SU-DHL-6 (cell line): Measurements from ENCODE around the gene ITPR2.

Source experiments
- H2AFZ ChIP-seq: fragments of 200-600 bp; sonication (generic); 2 replicates; pipeline ENCODE4 v1.6.1; 2014; ENCODE audit warnings: low read depth, mild to moderate bottlenecking, moderate library complexity, mixed read lengths, antibody characterized with exemption, low read length; ENCODE audit not compliant: severe bottlenecking
- H3F3A ChIP-seq: fragments of 200-600 bp; shearing (Covaris generic); 2 replicates; pipeline ENCODE4 v1.6.0; 2016; ENCODE audit warnings: antibody characterized with exemption, mild to moderate bottlenecking; ENCODE audit not compliant: insufficient read depth
- H3K27ac ChIP-seq: fragments of 200-600 bp; sonication (generic); 2 replicates; pipeline ENCODE4 v1.5.1; 2016; ENCODE audit warnings: low read depth, mild to moderate bottlenecking, low read length, moderate library complexity, mixed read lengths
- H3K27me3 ChIP-seq: fragments of 200-600 bp; sonication (generic), shearing (Covaris generic); 2 replicates; pipeline ENCODE4 v1.6.0; 2014; ENCODE audit warnings: mild to moderate bottlenecking, low read length
- H3K36me3 ChIP-seq: fragments of 200-600 bp; sonication (generic); 2 replicates; pipeline ENCODE4 v1.6.1; 2014; ENCODE audit warnings: mild to moderate bottlenecking, low read length, mixed read lengths
- H3K4me2 ChIP-seq: fragments of 300-600, 200-600 bp; shearing (Covaris generic), sonication (generic); 2 replicates; pipeline ENCODE4 v1.6.0; 2014; ENCODE audit warnings: low read length, low read depth, mild to moderate bottlenecking; ENCODE audit not compliant: poor library complexity, severe bottlenecking
- H3K4me3 ChIP-seq: fragments of 200-600 bp; sonication (generic); 2 replicates; pipeline ENCODE4 v1.5.1; 2014; ENCODE audit warnings: antibody characterized with exemption, low read length, mild to moderate bottlenecking, mixed read lengths; ENCODE audit not compliant: insufficient read depth, poor library complexity, severe bottlenecking
- H3K79me2 ChIP-seq: fragments of 200-600 bp; sonication (generic); 2 replicates; pipeline ENCODE4 v1.6.1; 2014; ENCODE audit warnings: mild to moderate bottlenecking, low read length, moderate library complexity; ENCODE audit not compliant: insufficient read depth
- H3K9ac ChIP-seq: fragments of 200-600 bp; sonication (generic); 2 replicates; pipeline ENCODE4 v1.7.0; 2014; ENCODE audit warnings: mild to moderate bottlenecking, low read length
- H3K9me2 ChIP-seq: fragments of 200-600 bp; sonication (generic); replicated peaks from 2 replicates; pipeline ENCODE4 v1.6.1; 2014; ENCODE audit warnings: low read length; ENCODE audit not compliant: insufficient read depth
- H3K9me3 ChIP-seq: fragments of 200-600 bp; sonication (generic); 2 replicates; pipeline ENCODE4 v1.6.1; 2014; ENCODE audit warnings: low read length, mixed read lengths; ENCODE audit not compliant: insufficient read depth
- H4K20me1 ChIP-seq: fragments of 200-600 bp; sonication (generic); 2 replicates; pipeline ENCODE4 v1.6.1; 2014; ENCODE audit warnings: low read depth, mild to moderate bottlenecking, antibody characterized with exemption, low read length, moderate library complexity, mixed read lengths
- CTCF ChIP-seq: fragments of 200-600 bp; sonication (generic); IDR thresholded peaks from one replicate; pipeline ENCODE4 v1.5.1; 2017; ENCODE audit warnings: antibody characterized with exemption, mild to moderate bottlenecking, low read length, moderate library complexity; ENCODE audit not compliant: insufficient read depth, poor library complexity, severe bottlenecking
- EZH2phosphoT487 ChIP-seq: fragments of 200-600 bp; sonication (generic), shearing (Covaris generic); conservative IDR thresholded peaks from 2 replicates; pipeline ENCODE4 v1.6.1; 2018; ENCODE audit warnings: mild to moderate bottlenecking, antibody characterized with exemption, low read length, moderate library complexity, mixed read lengths

ITPR2 gene

DNA sequence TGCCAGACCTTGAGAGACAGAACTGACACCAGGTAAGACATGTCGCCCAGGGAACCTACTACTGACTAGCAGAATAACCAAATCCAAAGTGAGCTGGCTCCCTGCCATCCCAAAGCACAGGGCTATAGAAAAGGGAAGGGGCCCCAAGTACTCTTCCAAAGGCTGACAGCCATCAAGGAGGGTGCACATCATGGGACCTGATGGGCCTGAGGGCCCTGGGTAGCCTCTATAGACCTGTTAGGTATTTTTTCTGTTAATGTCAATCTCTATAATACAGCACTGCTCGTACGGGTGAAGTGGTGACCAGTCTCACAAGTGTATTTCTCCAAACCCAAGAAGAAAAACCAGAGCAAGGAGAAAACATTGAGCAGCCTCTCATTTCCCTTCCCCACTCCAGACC lies 171.6 kb downstream of the ITPR2 start:
- TF ChIP-seq EZH2phosphoT487 (no peak), CTCF (no peak)
- no peaks in the 10 kb centered on the region for H3K9me3 ChIP-seq
- H3K4me2 ChIP-seq: no peak overlapping the region
- no peaks in the 10 kb centered on the region for H3K79me2 ChIP-seq
- 0 out of 2 replicates have a peak, but pooled peaks cover 3% of the 10 kb centered on the region for H3K36me3 ChIP-seq
- H2AFZ ChIP-seq: no peak overlapping the region
- H3K4me3 ChIP-seq: no peak overlapping the region
- no peaks in the 10 kb centered on the region for H4K20me1 ChIP-seq
- H3F3A ChIP-seq: no peaks in the 10 kb centered on the region
- no peaks in the 10 kb centered on the region for H3K27me3 ChIP-seq
- H3K27ac ChIP-seq: no peak overlapping the region
- H3K9me2 ChIP-seq: no peaks in the 10 kb centered on the region
- H3K9ac ChIP-seq: no peak overlapping the region

DNA sequence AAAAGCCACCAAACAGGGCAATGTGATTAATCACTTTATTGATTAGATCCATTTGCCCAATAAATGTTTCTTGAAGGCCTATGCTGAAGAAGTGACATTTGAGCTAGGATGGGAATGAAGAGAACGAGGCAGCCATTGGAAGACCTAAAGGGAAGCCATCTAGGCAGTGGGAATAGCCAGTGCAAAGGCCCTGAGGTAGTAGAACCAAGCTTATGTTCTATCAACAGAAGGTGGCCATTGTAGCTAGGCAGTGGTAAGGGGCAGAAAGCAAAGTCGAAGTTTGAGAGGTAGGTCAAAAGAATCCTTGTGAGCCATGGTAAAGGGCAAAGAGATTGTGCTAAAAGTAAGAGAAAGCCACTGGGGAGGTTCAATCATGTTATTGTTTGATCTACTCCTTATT lies 173.1 kb downstream of the ITPR2 start:
- 0 out of 2 replicates have a peak, but pooled peaks cover 3% of the 10 kb centered on the region for H3K36me3 ChIP-seq
- no peaks in the 10 kb centered on the region for H3K27me3 ChIP-seq
- no peak for TF ChIP-seq CTCF
- TF ChIP-seq EZH2phosphoT487: no peak
- H3K4me3 ChIP-seq: no peak overlapping the region
- no peaks in the 10 kb centered on the region for H3K9me2 ChIP-seq
- H3K27ac ChIP-seq: no peak overlapping the region
- H3K4me2 ChIP-seq: no peak overlapping the region
- H4K20me1 ChIP-seq: no peaks in the 10 kb centered on the region
- no peak overlapping the region for H3K9ac ChIP-seq
- no peak overlapping the region for H2AFZ ChIP-seq
- no peaks in the 10 kb centered on the region for H3K79me2 ChIP-seq
- no peaks in the 10 kb centered on the region for H3F3A ChIP-seq
- no peaks in the 10 kb centered on the region for H3K9me3 ChIP-seq

DNA sequence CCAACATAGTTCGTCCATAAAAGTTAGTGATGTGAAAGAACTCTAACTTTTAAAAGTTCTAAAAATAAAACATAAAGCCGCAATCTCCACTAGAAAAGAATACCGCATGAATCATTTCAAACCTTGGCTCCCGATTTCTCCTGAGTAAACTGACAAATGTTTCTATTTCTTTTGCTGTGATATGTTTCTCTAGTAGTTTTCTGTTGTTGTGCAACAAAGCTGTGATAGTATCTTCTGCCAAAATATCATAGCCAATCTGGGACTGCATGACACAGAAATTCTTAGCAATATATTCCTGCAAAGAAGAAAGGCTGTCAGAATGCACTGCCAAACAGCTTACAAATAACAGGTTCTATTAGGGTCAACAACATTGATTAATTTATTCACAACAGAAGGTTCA lies 174.0 kb downstream of the ITPR2 start:
- no peak for TF ChIP-seq CTCF
- no peak for TF ChIP-seq EZH2phosphoT487
- H2AFZ ChIP-seq: no peak overlapping the region
- no peaks in the 10 kb centered on the region for H3K27me3 ChIP-seq
- H3K27ac ChIP-seq: no peak overlapping the region
- H3F3A ChIP-seq: no peaks in the 10 kb centered on the region
- no peaks in the 10 kb centered on the region for H3K79me2 ChIP-seq
- H3K4me3 ChIP-seq: no peak overlapping the region
- no peaks in the 10 kb centered on the region for H3K9me2 ChIP-seq
- 0 out of 2 replicates have a peak, but pooled peaks cover 3% of the 10 kb centered on the region for H3K36me3 ChIP-seq
- no peaks in the 10 kb centered on the region for H4K20me1 ChIP-seq
- no peak overlapping the region for H3K9ac ChIP-seq
- no peaks in the 10 kb centered on the region for H3K9me3 ChIP-seq
- H3K4me2 ChIP-seq: no peak overlapping the region

- no peak for TF ChIP-seq CTCF
- TF ChIP-seq EZH2phosphoT487: no peak
- Histone ChIP-seq H3K9me2 (no peaks in the 10 kb centered on the region), H3K36me3 (0 out of 2 replicates have a peak, but pooled peaks cover 3% of the 10 kb centered on the region), H4K20me1 (no peaks in the 10 kb centered on the region), H3K27ac (no peak overlapping the region), H3K4me2 (no peak overlapping the region), H3K79me2 (no peaks in the 10 kb centered on the region), H3K4me3 (no peak overlapping the region), H3K9ac (no peak overlapping the region), H2AFZ (no peak overlapping the region), H3F3A (no peaks in the 10 kb centered on the region), H3K27me3 (no peaks in the 10 kb centered on the region), H3K9me3 (no peaks in the 10 kb centered on the region)
Observed at GRCh38 chr12:26654623-26655022, 178.4 kb downstream of the ITPR2 start.
